Hypothalamus (tissue), 51 donors: ENCODE results near the gene LAMA2.
A peak's percentile ranks its signal among the peaks of the same experiment; 100 is the strongest.
"Not testable (repeated sequence)": the region's sequence is repeated elsewhere in the genome, so short reads cannot be mapped to it uniquely, and the experiment has no call there.

ENCODE experiments used
- DNase-seq, 51 donors: peaks; one replicate each; lab custom pipeline; 2025; lab: John Stamatoyannopoulos, UW

Gene LAMA2

DNA sequence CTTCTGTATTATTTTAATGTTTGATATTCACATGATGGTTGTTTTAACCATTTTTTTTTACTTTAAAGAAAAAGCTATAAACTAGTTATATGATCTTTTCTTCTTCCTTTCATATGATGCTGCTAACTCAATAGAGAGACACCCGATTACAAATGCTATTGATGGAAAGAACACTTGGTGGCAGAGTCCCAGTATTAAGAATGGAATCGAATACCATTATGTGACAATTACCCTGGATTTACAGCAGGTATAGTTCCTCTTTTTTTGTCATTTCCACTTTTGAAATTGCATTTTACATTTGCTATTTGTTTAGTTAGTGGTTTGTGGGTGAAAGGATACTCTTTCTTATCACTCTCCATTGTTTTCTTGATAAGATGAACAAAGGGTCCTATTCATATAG lies 176.7 kb downstream of the LAMA2 start:
- peak in 1 of 51 donors; percentile 23 for DNase-seq

DNA sequence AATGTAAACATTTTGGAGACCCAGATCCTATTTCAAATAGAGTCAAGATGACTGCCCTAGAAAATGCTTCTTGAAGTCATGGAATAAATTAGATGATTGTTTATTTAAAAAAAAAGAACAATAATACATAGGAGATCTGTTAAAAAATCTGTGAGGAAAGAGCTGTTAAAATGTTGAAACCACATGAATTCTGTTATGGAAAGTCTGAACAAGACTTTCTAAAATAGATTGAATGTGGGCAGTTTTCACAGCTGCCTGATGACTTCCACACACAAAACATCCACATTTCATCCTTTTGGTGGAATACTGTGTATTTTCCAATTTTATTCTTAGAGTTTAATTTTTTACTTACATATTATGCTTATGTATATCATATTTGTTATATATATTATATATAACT lies 186.1 kb downstream of the LAMA2 start:
- DNase-seq, result no peak

DNA sequence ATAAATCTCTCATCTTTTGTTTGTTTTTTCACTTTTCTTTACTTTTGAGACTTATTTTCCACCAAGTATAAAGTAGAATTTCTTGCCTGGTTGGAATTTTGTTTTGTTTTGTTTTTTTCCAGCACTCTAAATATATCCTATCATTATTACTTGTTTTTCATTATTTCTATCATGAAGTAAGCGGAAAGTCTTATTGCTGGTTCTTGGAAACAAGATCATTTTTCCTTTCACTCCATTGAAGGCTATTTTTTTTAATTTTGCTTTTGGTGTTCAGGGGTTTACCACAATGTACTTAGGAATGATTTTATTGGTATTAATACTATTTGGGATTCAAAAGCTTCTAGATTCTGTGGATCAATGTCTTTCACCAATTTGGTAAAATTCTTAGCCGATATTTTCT lies 190.1 kb downstream of the LAMA2 start:
- no peak for DNase-seq

DNA sequence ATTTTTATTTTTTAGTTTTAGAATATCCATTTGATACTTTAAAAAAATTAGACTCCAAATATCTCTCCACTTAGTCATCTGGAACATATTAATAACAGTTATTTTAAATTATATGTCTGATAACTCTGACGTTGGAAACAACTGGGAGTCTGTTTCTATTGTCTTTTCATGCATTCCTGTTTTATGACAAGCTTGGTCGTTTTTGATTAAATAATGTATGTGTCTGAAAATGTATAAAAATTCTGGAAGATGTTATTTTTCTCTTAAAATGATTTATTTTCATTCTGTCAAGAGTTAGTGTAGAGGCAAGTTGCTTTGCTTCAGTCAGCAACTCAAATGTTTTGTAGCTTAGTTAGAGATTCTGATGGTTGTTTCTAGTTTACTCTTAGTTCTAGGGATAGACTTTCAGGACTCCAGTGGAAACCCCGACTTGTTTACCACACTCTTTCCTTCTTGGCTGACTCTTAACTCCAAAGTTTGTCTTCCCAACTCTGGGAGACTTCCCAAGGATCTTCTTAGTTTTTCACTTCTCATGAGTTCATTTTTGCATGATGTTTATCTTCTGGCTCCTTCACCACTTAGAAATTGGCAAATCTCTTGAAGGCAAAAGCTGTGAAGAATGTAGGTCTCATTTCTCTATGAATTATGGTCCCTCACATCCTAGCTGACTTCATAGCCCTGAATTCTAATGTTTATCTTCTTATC lies 190.9 kb downstream of the LAMA2 start:
- no peak for DNase-seq

DNA sequence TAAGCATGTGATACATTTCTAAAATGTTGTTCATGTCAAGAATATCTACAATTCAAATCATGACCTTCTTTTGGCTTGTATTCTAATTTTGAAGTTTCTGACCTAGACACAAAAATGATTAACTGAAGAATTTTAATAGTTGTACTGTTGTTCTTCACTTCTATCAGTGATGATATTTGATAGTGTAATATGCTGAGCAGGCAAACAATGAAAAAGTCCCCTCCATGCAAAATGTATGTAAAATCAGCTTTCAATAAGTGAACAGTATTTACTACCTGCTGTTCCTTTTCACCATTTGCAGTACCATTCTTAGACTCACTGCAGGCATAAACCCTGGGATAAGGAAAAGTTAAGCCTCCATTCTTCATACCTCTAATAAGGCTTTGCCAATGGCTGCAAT lies 201.5 kb downstream of the LAMA2 start:
- DNase-seq, result no peak

DNA sequence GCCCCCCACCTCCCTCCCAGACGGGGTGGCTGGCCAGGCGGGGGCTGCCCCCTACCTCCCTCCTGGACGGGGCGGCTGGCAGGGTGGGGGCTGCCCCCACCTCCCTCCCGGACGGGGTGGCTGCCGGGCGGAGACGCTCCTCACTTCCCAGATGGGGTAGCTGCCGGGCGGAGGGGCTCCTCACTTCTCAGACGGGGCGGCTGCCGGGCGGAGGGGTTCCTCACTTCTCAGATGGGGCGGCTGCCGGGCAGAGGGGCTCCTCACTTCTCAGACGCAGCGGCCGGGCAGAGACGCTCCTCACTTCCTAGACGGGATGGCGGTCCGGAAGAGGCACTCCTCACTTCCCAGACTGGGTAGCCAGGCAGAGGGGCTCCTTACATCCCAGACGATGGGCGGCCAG lies 205.5 kb downstream of the LAMA2 start:
- not testable (repeated sequence) for DNase-seq

DNA sequence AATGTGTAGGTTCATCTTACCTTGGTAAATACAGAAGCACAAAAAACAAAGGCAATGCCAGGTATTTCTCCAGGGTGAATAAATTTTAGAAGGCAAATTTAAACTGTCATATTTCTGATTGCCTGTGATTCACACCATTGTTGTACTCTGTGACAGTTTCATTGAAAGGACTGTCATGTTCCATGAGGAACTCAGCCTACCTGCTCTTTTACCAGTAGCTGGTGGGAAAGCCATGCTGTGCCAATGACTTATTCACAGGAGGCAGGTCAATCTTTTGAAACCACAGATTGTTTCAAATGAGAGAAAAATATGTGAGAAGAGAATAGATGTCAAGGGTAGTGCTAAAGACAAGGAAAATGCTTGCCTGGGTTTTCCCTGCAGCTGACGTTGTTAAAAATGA lies 206.4 kb downstream of the LAMA2 start:
- DNase-seq, result peak in 1 of 51 donors; percentile 14

DNA sequence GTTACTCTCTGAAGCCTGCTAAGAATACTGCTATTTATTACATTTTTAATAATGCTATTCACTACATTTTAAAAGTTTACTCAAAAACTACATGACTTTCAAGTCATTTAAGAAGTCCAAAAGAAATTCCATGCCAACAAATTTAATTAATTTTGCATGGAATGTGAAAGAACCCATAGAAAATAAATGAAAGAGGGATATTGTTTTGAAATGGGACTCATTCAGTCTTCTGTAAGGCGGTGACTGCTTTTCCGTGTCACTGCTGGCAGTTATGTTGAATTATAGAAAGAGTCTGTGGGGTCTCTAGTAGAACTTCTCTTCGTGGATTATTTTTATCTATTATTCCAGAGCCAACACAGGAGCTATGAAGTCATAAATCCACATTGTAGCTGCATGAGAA lies 211.2 kb downstream of the LAMA2 start:
- DNase-seq, result peak in 1 of 51 donors; percentile 22

DNA sequence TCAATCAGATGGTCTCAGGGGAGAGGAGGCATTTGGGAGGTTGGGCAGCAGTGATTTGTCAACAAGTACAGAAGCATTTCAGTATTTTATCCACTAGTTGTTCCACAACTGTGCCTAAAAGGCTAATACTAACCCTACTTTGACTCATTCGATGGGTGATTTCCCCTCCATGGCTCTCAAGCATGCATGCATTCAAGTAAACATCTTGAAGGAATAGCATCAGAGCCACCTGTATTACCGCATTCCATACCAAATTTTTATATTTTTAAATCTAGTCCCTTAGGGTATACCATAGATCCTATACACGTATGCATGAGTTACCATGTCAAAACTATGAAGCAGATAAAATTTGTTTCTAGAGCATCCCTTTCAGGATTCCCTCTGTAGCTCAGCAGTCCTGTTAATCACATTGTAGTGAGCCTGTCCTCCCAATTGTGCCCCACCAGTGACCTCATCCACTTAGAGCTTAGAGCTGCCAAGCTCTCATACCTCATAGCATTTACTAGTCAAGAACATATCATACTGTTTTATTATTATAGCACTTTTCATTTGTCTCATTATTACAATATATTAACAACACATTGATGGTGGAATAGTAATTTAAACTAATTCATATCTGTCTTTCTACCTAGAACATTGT lies 213.8 kb downstream of the LAMA2 start:
- DNase-seq, result no peak

DNA sequence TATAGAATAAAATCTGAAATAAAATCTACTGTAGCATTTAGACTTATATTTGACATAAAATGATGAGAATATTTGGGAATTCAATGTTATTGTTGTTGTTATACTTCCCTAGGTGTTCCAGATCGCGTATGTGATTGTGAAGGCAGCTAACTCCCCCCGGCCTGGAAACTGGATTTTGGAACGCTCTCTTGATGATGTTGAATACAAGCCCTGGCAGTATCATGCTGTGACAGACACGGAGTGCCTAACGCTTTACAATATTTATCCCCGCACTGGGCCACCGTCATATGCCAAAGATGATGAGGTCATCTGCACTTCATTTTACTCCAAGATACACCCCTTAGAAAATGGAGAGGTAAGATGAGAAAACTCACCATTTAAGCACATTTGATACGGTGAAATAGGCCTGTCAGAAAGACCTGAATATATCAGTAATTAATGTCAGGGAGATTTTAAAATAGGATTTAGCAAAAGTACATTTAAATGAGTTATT lies 215.2 kb downstream of the LAMA2 start:
- peak in 5 of 51 donors; percentile 4 to 20 (median 13) for DNase-seq

DNA sequence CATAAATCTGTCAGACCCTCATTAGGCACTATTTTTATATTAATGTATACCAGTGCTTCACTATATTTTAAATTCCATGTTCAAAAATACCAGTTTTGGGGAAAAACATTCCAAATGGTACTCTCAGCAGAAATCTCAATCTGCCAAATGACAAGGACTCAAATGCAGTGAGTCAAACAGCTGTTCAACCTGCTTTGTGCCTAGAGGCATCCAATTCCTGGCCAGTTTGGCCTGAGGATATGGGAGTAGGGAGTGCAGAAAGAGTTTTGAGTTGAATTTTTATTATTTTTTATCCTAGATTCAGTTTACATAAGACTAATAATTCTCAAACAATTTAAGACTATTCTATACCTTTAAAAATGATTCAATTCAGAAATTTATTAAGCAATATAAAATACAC lies 216.8 kb downstream of the LAMA2 start:
- DNase-seq, result no peak

DNA sequence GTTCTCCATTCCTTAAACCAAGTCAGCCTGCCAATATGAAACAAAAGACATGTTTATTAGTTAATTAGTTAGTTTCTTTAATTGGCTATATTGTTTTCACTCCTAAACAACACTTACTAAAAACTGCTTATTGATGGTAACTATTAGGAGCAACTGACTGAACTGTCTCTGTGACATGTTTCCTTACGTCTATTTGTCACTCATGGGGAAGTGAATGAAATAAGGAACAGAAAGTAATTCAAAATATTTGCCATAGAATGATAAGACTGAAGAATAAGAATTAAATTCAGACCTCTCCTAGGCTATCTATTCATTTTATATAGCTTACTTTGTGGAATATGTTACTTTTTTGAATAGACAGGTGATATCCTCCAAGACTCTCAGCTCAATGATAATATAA lies 217.2 kb downstream of the LAMA2 start:
- no peak for DNase-seq

DNA sequence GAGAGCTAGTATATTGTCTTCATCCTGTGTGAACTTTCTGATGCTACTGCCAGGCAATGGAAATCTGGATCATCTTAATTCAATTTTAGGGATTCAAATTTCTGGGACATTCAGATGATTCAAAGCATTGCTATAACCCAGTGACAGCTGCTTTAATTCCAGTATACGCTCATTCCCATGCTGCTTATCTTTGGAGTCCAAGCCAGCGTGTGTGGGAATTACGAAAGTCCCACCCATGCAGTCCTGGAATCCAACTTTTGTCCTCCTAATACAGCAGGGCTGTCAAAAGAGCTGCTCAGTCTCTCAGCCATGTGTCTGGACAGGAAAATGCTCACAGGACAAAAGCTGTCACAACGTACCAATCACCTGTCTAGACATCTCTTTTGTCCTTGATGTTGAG lies 219.8 kb downstream of the LAMA2 start:
- no peak for DNase-seq

DNA sequence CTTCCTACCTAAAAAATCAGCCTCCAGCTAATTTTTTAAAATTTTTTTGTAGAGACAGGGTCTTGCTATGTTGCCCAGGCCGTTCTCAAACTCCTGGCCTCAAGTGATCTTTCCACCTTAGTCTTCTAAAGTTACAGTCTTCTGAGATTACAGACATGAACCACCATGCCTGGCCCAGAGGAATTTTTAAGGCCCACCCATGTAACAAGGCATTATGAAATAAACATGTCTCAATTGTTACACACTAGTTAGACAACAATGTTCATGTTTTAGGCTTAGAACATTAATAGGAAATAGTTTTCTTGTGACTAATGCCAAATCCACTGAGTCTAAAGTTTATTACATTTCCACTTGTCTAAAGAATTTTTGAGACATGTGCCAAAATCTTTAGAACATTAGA lies 221.2 kb downstream of the LAMA2 start:
- no peak for DNase-seq

DNA sequence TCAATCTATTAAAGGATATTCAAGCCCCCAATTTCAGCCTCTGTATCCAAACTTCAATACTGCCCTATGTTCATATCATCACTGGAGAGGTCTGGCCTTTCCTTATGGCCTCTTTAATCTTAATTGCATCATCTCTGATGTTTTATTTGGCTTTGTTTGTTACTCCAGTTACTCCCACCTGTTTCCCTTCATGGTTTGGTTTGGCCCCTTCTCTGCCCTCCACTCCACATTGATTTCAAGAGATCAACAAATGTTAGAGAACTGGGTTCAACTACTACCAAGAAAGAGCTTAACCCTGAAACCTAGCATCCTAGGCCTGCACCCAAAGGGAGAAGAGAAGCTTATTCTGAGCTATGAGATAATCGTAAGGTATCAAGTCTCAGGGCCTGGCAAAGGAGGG lies 221.6 kb downstream of the LAMA2 start:
- DNase-seq, result no peak

DNA sequence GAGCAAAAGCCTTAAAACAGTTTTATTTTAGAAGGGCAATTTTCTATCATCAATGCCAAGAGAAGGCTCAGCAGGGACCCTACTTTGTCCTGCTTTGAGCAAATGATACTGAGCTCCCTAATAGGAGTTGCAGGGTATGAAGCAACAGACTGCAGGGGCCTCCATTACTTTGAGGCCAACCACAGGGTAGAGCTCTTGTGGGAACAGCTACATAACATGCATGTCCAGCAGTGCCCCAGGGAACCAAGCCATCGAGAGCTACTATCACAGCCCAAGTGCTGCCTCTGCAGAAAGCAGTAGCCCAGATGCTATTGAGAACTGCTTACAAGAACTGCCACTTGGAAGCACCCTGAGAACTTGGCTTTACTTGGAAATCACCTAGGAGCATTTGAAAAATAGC lies 222.1 kb downstream of the LAMA2 start:
- peak in 2 of 51 donors; percentile 1 to 4 for DNase-seq

DNA sequence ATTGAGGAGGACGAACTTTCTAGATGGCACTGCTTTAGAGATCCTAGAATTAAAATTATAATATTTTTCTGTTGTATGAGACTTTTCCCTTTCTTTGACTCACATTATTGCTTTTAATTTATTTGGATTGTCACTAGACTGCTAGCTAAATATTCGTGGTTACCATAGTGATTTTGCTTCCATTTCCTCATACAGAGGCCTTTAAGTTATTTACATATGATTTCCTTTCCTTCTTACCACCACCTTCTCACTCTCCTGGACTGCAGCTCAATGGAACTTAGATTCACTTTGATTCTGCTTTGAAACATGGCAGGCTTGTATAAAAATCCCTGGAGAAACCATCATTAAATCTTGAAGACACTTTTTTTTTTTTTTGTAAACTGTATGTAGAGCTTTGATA lies 222.9 kb downstream of the LAMA2 start:
- DNase-seq, result no peak

DNA sequence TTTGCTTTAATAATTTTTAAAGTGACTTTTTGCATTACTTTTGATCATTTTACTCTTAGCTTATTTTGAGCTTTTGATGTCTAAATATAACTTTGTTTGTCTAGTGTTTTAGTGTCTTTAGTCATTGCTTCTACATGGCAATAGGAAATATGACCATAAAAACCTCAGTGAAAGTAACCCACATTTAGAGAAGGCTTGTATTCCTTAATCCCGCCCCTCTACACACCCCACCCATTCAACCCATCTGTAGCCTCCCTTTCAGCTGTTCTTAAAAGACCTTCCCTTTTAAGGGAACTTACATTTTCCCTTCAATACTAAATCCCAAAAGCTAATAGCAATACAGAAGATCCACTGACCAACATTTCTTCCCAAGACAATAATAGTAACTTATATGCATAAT lies 225.4 kb downstream of the LAMA2 start:
- DNase-seq, result no peak

DNA sequence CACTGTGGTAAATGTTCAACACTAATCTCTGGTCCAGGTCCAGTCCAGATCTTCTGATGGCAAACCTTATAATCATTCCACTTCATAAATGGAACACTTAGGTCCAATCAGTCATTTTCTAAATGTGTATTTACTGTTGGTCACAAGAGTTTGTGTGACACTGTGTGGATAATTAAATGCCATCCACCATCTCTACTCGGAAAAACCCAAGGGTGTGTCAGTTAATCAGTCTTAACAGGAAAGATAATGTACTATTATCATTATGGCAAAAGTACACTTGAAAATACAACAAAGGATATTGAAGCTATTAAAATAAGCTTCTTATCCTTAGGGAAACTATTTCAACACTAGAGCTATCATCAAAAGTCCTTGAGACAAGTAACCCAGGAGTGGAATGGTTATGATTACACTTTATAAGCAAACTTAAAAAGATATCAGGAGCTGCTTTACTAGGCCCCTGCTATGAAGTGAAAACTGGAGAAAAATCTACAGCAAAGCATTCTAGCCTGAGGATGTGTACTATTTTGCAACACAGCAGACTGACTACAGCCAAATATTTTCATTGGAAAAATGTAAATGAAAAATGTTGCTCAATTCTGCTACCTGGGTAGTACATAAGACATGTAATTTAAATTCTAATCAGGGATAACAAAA lies 227.9 kb downstream of the LAMA2 start:
- no peak for DNase-seq

DNA sequence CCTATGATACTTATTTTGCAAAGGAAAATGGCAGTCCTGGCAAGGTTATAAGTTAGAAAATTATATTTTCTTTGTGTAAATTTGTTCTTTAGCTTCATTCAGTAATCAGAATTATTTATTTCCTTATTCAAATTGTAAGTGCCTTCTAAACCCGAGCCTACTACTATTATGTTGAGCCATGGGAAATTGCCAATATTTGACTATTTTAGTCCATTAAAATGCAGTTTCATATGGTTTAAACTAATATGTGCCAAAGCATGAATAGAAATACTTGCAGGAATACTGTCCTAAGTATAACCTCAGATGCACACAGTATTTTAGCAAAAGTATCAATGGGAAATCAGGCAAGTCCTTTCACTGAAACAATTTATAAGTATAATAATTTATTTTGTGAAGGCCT lies 228.4 kb downstream of the LAMA2 start:
- DNase-seq, result no peak

DNA sequence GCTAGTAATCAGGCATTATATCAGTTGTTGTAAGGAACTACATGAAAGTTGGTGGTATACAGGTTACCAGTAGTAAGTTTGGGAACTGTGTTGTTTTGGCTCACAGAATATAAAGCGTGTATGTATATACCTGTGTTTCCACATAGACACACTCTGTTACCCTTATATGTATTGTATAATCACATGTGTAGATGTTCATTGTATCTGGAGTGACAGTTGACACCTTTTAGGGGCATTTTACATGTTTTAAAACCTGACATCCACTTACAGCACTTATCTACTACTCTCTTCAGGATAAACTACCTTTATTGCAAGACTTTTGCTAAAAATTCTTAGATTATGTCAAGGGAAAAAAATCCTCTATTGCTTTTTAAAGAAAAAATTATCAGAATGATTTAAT lies 228.9 kb downstream of the LAMA2 start:
- no peak for DNase-seq

DNA sequence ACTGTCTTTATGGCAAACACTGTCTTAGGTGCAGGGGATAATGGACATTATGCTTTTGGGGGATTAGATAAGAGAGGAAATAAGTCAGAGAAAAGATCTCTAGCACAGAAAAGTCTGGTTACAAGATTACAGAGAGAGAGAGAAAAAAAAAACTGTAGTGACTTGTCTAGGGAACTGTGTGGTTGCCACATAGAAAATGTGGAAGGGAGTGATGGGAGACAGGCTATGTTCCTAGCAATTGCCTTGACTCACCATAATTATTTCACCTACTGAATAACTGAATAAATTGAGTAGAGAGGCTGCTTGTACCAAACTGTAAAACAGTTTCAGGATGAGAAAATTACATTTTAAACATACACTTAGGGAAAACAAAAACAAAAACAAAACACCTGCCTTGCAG lies 229.7 kb downstream of the LAMA2 start:
- peak in 1 of 51 donors; percentile 24 for DNase-seq
